Non-pigmented ciliary epithelial cell (primary cell): ENCODE data around the gene ABCF1.

ENCODE experiments used
- DNase-seq: peaks from one replicate; pipeline ENCODE4 v3.0.0-alpha.2; 2010; ENCODE audit warnings: low read depth

Gene ABCF1

DNA sequence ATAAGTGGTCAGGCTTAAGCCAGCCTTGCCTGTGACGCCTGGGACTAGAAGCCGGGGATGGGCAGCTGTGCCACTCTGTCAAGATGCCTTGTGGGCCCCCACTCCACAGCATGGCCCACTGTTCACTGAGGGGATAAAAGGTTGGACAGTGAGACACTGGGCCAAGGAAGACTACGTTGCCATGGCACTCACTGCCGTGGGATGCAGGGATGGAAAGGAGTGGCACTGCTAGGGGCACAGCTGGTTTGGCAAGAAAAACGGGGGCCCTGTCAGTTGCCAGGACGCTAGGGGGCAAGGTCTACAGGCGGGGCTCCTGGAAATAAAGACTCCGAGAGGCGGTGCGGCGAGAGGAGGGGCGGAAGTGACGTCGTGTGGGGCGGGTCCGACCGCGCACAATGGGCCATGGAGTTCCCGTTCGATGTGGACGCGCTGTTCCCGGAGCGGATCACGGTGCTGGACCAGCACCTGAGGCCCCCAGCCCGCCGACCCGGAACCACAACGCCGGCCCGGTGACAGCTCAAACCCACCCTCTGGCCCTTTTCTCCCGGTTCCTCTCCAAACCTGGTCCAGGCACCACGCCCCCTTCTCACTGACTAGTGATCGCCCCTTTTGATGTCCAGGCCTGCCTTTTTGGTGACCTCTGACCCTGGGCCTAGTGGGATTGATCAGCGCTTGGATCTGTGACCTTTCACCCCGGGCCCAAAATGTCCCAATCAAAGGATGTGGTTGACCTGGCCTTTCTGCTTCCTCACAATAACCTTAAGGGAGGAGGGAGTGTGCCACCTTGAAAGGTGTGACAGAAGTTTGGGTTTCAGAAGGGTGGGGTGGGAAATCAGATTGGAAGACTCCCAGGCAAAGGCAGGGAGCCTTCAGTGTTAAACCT lies 55.5 kb downstream of the ABCF1 start, which contains the start of gene ATAT1:
ATAT1 (plus strand) TSS at position 391 of the 883 bp plus-strand sequence.
- DNase-seq, result no peak

DNA sequence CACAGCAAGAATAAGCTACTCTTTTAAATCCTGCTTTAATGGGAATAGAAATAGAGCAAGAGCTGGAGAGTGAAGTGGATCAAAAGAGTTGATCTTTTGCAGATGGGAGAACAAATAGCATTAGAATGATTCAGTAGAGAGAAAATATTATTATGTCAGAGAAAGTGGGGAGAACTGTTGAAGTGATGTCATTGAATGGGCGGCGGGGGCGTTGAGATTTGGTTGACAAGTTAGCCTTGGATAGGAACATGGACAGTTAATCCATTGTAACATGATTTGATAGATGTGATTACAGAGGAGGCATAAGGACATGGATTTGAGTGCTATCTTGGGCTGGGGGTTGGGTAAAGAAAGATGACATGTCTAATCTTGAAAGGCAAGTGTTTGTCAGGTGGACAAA lies 64.6 kb downstream of the ABCF1 start:
- DNase-seq, result no peak

DNA sequence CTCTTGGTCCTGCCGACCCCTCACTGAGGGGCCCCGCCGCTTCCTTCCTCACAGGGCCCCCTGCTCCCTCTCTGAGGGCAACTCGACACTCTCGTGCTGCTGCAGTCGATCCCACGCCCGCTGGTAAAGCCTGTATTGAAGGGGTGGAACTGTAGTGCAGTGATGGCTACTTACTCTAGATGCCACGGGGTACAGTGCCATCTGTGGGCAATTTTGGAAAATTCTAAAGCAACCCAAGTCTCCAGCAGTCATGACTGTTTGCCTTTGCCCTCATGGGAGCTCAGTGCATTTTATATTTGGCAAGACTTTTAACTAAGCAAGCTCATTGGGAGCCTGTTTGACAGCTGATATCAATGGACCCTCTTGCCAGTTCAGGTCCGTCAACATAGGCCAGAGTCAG lies 69.2 kb downstream of the ABCF1 start:
- no peak for DNase-seq

DNA sequence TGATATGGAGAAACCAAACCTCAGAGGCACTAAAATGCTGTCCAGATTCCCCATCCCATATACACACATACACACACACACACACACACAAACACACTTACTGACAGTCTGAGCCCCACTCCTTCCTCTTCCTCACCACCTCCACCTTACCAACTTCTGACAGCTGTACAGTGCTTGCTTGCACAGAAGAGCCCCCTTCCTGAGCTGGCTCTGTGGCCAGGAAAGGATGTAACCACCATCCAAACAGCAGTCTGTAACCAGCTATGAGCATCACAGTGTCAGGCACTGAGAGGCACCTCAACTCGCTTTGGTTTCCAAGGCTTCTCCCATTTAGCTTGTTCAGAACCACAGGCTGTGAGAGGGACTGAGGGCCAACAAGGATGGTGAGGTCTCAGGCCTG lies 69.8 kb downstream of the ABCF1 start:
- no peak for DNase-seq
